HepG2 (cell line): ENCODE results near the gene SNRNP48. TPM values are rescaled to one million over a fixed set of nuclear protein-coding genes. Genes with fewer than 3 reads are reported as not detected.

ENCODE experiments used
- BCL6 ChIP-seq: IDR thresholded peaks from 2 replicates; pipeline ENCODE4 v1.6.1; 2016; ENCODE audit warnings: missing genetic modification reagents, missing compliant biosample characterization
- E2F5 ChIP-seq: sonication (generic); formaldehyde crosslinking; conservative IDR thresholded peaks from 2 replicates; pipeline ENCODE4 v1.4.0; 2020; ENCODE audit warnings: missing genetic modification reagents
- IKZF1 ChIP-seq: fragments of 450-650 bp; IDR thresholded peaks from 2 replicates; pipeline ENCODE4 v1.7.1; 2016
- LRRFIP1 ChIP-seq: sonication (generic); formaldehyde crosslinking; conservative IDR thresholded peaks from 2 replicates; pipeline ENCODE4 v1.4.0; 2020; ENCODE audit warnings: missing genetic modification reagents
- MYNN ChIP-seq: sonication (generic); formaldehyde crosslinking; IDR thresholded peaks from 2 replicates; pipeline ENCODE4 v1.4.0; 2020; ENCODE audit warnings: mild to moderate bottlenecking, low read depth, missing genetic modification reagents
- NFIC ChIP-seq: IDR thresholded peaks from 2 replicates; pipeline ENCODE4 v1.6.1; 2012; ENCODE audit warnings: mild to moderate bottlenecking, low read length, inconsistent platforms
- NR2F6 ChIP-seq, 2 experiments: IDR thresholded peaks; 2 replicates each; pipeline ENCODE4 v1.6.1; 2016; ENCODE audit warnings: antibody characterized with exemption in 1 of 2, mild to moderate bottlenecking in 1 of 2
- TBP ChIP-seq: sonication (generic); formaldehyde crosslinking; IDR thresholded peaks from 2 replicates; pipeline ENCODE4 v1.5.0; 2020; ENCODE audit warnings: missing genetic modification reagents
- THYN1 ChIP-seq: sonication (generic); formaldehyde crosslinking; IDR thresholded peaks from 2 replicates; pipeline ENCODE4 v1.8.1; 2023; ENCODE audit warnings: low read depth, mild to moderate bottlenecking, moderate library complexity, missing genetic modification reagents, borderline replicate concordance
- XBP1 ChIP-seq: sonication (generic); formaldehyde crosslinking; IDR thresholded peaks from 2 replicates; pipeline ENCODE4 v1.5.0; 2020; ENCODE audit warnings: missing genetic modification reagents
- ZBTB2 ChIP-seq: sonication (generic); formaldehyde crosslinking; IDR thresholded peaks from 2 replicates; pipeline ENCODE4 v1.8.0; 2022; ENCODE audit warnings: low read depth, missing genetic modification reagents
- ZBTB42 ChIP-seq: sonication (generic); formaldehyde crosslinking; IDR thresholded peaks from 2 replicates; pipeline ENCODE4 v1.5.0; 2020; ENCODE audit warnings: mild to moderate bottlenecking, missing genetic modification reagents
- ZNF10 ChIP-seq: sonication (generic); formaldehyde crosslinking; IDR thresholded peaks from 2 replicates; pipeline ENCODE4 v1.4.0; 2020; ENCODE audit warnings: mild to moderate bottlenecking, low read depth, missing genetic modification reagents, borderline replicate concordance
- ZNF282 ChIP-seq: fragments of 450-650 bp; IDR thresholded peaks from 2 replicates; pipeline ENCODE4 v1.6.1; 2018; ENCODE audit not compliant: partially characterized antibody
- ZNF3 ChIP-seq: IDR thresholded peaks from 2 replicates; pipeline ENCODE4 v1.7.0; 2017; ENCODE audit warnings: inconsistent platforms
- ZNF430 ChIP-seq: sonication (generic); formaldehyde crosslinking; IDR thresholded peaks from 2 replicates; pipeline ENCODE4 v1.9.0; 2021; ENCODE audit warnings: mild to moderate bottlenecking, missing genetic modification reagents
- ZNF556 ChIP-seq: sonication (generic); formaldehyde crosslinking; IDR thresholded peaks from 2 replicates; pipeline ENCODE4 v1.4.0; 2020; ENCODE audit warnings: mild to moderate bottlenecking, missing genetic modification reagents, borderline replicate concordance
- ZNF589 ChIP-seq: sonication (generic); formaldehyde crosslinking; conservative IDR thresholded peaks from 2 replicates; pipeline ENCODE4 v1.8.0; 2022; ENCODE audit warnings: mild to moderate bottlenecking, moderate library complexity, missing genetic modification reagents
- ZNF746 ChIP-seq: sonication (generic); formaldehyde crosslinking; IDR thresholded peaks from 2 replicates; pipeline ENCODE4 v1.8.0; 2022; ENCODE audit warnings: mild to moderate bottlenecking, missing genetic modification reagents
- ZNF768 ChIP-seq: sonication (generic); formaldehyde crosslinking; IDR thresholded peaks from 2 replicates; pipeline ENCODE4 v1.4.0; 2020; ENCODE audit warnings: missing genetic modification reagents
- ZNF777 ChIP-seq: sonication (generic); formaldehyde crosslinking; IDR thresholded peaks from 2 replicates; pipeline ENCODE4 v1.4.0; 2020; ENCODE audit warnings: missing genetic modification reagents
- polyA plus RNA-seq, 8 experiments: library from polyadenylated mRNA; depleted of rRNA in 3 of 8; stranded (reverse) in 7 of 8; unstranded in 1 of 8; fragments of >200 nt; fragmentation: Illumina TruSeq in 4 of 8; extraction: Trizol in 4 of 8; gene quantifications; 2 replicates each; pipeline versions ENCODE4 v1.2.1 to v1.2.3, GENCODE V29; 2011 to 2016; ENCODE audit warnings: low read depth in 4 of 8, missing spikeins in 1 of 8, mixed read lengths in 1 of 8; ENCODE audit not compliant: insufficient read depth in 1 of 8
- total RNA-seq, 5 experiments: library from RNA; depleted of rRNA; stranded (reverse); fragments of >200 nt; fragmentation: Illumina TruSeq; extraction: Trizol; gene quantifications; 2 replicates each; pipeline ENCODE4 v1.2.3, GENCODE V29; 2016; ENCODE audit warnings: low read depth in 1 of 5
- TF ChIP-seq, protein P1 (sequence below): sonication (generic); formaldehyde crosslinking; IDR thresholded peaks from 2 replicates; pipeline ENCODE4; 2020; ENCODE audit warnings: missing genetic modification reagents, mild to moderate bottlenecking, borderline replicate concordance

Gene SNRNP48
- total and polyA plus RNA-seq, 2 of the 13 experiments (the other 11 are each of a cell fraction or from before 2014, with no cell fraction given), result 17.5 to 47.5 TPM

GRCh38 chr6:7541175-7542064 lies 48.6 kb upstream of the SNRNP48 start, which contains the start of gene DSP (continued):
- no peak for TF ChIP-seq LRRFIP1 (CRISPR knock-in tag)
- TF ChIP-seq BCL6 (CRISPR knock-in tag), result peak; percentile 99
- peak; percentile 45 for TF ChIP-seq ZNF589 (CRISPR knock-in tag)
- no peak for TF ChIP-seq IKZF1
- TF ChIP-seq ZNF777 (CRISPR knock-in tag), result peak; percentile 70
- 0 out of 2 replicates have a peak, but pooled peaks have one; percentile 76 for TF ChIP-seq TBP (CRISPR knock-in tag)
- peak; percentile 59; the same call in 1 of the 2 replicates for TF ChIP-seq ZNF768 (CRISPR knock-in tag)
- TF ChIP-seq, protein P1, sequence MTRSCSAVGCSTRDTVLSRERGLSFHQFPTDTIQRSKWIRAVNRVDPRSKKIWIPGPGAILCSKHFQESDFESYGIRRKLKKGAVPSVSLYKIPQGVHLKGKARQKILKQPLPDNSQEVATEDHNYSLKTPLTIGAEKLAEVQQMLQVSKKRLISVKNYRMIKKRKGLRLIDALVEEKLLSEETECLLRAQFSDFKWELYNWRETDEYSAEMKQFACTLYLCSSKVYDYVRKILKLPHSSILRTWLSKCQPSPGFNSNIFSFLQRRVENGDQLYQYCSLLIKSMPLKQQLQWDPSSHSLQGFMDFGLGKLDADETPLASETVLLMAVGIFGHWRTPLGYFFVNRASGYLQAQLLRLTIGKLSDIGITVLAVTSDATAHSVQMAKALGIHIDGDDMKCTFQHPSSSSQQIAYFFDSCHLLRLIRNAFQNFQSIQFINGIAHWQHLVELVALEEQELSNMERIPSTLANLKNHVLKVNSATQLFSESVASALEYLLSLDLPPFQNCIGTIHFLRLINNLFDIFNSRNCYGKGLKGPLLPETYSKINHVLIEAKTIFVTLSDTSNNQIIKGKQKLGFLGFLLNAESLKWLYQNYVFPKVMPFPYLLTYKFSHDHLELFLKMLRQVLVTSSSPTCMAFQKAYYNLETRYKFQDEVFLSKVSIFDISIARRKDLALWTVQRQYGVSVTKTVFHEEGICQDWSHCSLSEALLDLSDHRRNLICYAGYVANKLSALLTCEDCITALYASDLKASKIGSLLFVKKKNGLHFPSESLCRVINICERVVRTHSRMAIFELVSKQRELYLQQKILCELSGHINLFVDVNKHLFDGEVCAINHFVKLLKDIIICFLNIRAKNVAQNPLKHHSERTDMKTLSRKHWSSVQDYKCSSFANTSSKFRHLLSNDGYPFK (CRISPR knock-in tag), result peak; percentile 60; the same call in 1 of the 2 replicates
- no peak; the same call in 1 of the 2 replicates for TF ChIP-seq ZNF430
- no peak for TF ChIP-seq MYNN
- peak; percentile 73 for TF ChIP-seq ZNF746 (CRISPR knock-in tag)
- TF ChIP-seq ZBTB42, result no peak
- no peak for TF ChIP-seq ZNF3 (CRISPR knock-in tag)
- TF ChIP-seq ZNF556, result peak; percentile 39; the same call in 1 of the 2 replicates
- TF ChIP-seq ZBTB2, result peak; percentile 100
- TF ChIP-seq NFIC, result peak; percentile 70; the same call in 1 of the 2 replicates
- TF ChIP-seq ZNF282, result no peak
- no peak for TF ChIP-seq XBP1 (CRISPR knock-in tag)
- 0 out of 2 replicates have a peak, but pooled peaks have one; percentile 47 for TF ChIP-seq ZNF10 (CRISPR knock-in tag)
- TF ChIP-seq THYN1, result no peak; the same call in 1 of the 2 replicates
- TF ChIP-seq E2F5, result 0 out of 2 replicates have a peak, but pooled peaks have one; percentile 54
- TF ChIP-seq NR2F6 (IDR thresholded peaks at IDR 0.05), result peak; percentile 58
- TF ChIP-seq NR2F6 (CRISPR knock-in tag; IDR thresholded peaks at IDR 0.05), result peak; percentile 83
